Measurements from ENCODE around the gene KCNK17. TPM values are rescaled to one million over a fixed set of nuclear protein-coding genes. Genes with fewer than 3 reads are reported as not detected.
"Not testable (repeated sequence)": the region's sequence is repeated elsewhere in the genome, so short reads cannot be mapped to it uniquely, and the experiment has no call there.

Gene KCNK17
- total RNA-seq, 2 experiments from 2014 or later: not detected

- DNase-seq: no peak
These were observed 16.2 kb downstream of the KCNK17 start for GRCh38 chr6:39298061-39298460.

DNA sequence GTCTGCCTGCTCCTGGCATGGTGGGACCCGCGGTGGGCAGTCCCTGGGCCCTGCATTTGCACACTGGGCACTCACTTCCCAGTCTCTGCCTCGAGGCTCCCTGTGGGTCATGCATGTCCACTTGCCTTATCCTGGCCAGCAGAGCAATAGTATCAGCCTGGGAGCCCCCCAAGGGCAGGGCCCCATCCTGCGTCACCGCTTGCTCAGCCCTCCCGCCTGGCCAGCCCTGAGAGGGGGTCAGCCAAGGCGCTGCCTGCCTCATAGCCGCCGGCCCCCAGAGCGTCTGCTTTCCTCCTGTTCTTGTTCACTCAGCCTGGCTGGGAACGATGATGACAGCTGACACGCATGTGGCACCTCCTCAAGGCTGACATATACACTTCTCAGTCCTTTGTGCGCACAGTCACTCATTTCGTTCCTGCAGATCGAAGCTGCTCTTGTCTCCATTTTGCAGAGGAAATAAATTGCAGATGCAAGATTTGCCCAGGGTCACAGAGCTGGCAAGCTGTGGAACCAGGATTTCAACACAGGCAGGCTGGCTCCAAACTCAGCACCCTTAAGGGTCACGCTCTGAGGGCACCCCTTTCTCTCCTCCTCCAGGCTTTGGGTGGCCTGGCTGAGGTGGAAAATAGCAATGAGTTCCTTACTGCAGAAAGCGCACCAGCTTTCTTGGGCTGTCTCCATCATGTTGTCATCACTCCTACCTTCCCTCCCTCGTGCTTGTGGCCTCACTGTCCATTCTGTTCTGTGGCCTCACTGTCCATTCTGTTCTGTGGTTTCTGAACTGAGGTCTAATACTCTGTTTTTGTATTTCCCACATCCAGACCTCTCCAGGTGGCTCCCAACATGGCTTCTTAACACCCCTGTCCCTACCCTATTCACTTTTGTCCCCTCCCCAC, 17.2 kb downstream of the KCNK17 start:
- Mint-ChIP-seq H3K27me3 (peaks cover 5% of the 10 kb centered on the region), H3K36me3 (no peaks in the 10 kb centered on the region), H3K9me3 (no peaks in the 10 kb centered on the region), H3K27ac (no peak overlapping the region), H3K4me3 (no peak overlapping the region), H3K4me1 (no peaks in the 10 kb centered on the region)
- DNase-seq: no peak

More at GRCh38 chr6:39298061-39298460, 16.2 kb downstream of the KCNK17 start:
- H3K27me3 Mint-ChIP-seq: peaks cover 5% of the 10 kb centered on the region
- no peaks in the 10 kb centered on the region for H3K9me3 Mint-ChIP-seq
- peaks cover 4% of the 10 kb centered on the region for H3K4me1 Mint-ChIP-seq
- H3K4me3 Mint-ChIP-seq: no peak overlapping the region
- H3K27ac Mint-ChIP-seq: no peak overlapping the region
- H3K36me3 Mint-ChIP-seq: no peaks in the 10 kb centered on the region

- no peaks in the 10 kb centered on the region for H3K4me1 Mint-ChIP-seq
- peaks cover 5% of the 10 kb centered on the region for H3K27me3 Mint-ChIP-seq
- no peak overlapping the region for H3K27ac Mint-ChIP-seq
- no peaks in the 10 kb centered on the region for H3K36me3 Mint-ChIP-seq
- no peak for DNase-seq
- no peaks in the 10 kb centered on the region for H3K9me3 Mint-ChIP-seq
- no peak overlapping the region for H3K4me3 Mint-ChIP-seq
These were observed 18.6 kb downstream of the KCNK17 start for GRCh38 chr6:39295611-39296011.

- Mint-ChIP-seq H3K4me1 (no peaks in the 10 kb centered on the region), H3K36me3 (no peaks in the 10 kb centered on the region), H3K27ac (no peak overlapping the region), H3K4me3 (no peak overlapping the region), H3K9me3 (no peaks in the 10 kb centered on the region), H3K27me3 (peaks cover 5% of the 10 kb centered on the region)
- no peak for DNase-seq
These were observed 19.3 kb downstream of the KCNK17 start for GRCh38 chr6:39294899-39295298.

- peaks cover 5% of the 10 kb centered on the region for H3K27me3 Mint-ChIP-seq
- no peak overlapping the region for H3K4me3 Mint-ChIP-seq
- DNase-seq: no peak
- H3K36me3 Mint-ChIP-seq: no peaks in the 10 kb centered on the region
- H3K4me1 Mint-ChIP-seq: no peaks in the 10 kb centered on the region
- no peaks in the 10 kb centered on the region for H3K9me3 Mint-ChIP-seq
- H3K27ac Mint-ChIP-seq: no peak overlapping the region
These were observed 20.1 kb downstream of the KCNK17 start for GRCh38 chr6:39294133-39294532.

DNA sequence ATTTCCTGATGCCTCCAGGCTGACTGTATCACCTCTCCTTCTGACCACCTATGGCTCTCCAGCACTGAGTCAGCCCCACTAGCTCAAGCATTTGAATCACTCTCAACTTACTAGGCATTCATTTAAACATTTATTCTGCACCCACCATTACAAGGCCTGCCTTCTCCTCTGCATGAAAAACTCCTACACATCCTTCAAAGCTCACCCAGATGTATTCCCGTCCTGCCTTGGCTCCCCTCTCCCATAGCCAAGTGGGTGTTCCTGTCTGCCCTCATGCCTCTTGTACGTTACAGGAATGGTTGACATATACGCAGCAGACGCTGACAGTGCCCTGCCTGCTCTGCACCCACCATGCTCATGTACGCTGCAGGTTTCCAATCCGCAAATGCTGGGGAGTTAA, 21.6 kb downstream of the KCNK17 start:
- DNase-seq: no peak
- peaks cover 5% of the 10 kb centered on the region for H3K27me3 Mint-ChIP-seq

DNA sequence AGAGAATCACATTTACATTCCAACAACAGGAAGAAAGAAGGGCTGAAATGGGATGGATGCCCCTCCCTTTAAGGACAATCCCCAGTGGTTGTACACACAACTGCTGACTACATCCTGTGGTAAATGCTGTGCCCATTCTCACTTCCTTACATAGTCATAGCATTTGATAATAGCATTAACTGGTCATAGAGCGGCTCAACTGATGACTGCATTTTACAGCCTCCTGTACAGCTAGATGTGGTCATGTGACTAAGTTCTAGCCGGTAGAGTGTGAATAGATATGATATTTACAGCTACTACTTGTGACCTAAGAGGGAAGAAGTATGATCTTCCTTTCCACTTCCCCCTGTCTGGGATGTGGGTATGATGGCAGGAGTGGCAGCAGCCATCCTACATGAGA, 24.7 kb downstream of the KCNK17 start:
- H3K27me3 Mint-ChIP-seq: peaks cover 5% of the 10 kb centered on the region
- H3K4me1 Mint-ChIP-seq: no peaks in the 10 kb centered on the region
- no peak overlapping the region for H3K27ac Mint-ChIP-seq
- H3K9me3 Mint-ChIP-seq: no peaks in the 10 kb centered on the region
- H3K4me3 Mint-ChIP-seq: no peak overlapping the region
- no peaks in the 10 kb centered on the region for H3K36me3 Mint-ChIP-seq
- DNase-seq: no peak

More for the DNA sequence above, 21.6 kb downstream of the KCNK17 start:
- Mint-ChIP-seq H3K27ac (no peak overlapping the region), H3K4me3 (no peak overlapping the region), H3K36me3 (no peaks in the 10 kb centered on the region), H3K9me3 (no peaks in the 10 kb centered on the region), H3K4me1 (no peaks in the 10 kb centered on the region)

DNA sequence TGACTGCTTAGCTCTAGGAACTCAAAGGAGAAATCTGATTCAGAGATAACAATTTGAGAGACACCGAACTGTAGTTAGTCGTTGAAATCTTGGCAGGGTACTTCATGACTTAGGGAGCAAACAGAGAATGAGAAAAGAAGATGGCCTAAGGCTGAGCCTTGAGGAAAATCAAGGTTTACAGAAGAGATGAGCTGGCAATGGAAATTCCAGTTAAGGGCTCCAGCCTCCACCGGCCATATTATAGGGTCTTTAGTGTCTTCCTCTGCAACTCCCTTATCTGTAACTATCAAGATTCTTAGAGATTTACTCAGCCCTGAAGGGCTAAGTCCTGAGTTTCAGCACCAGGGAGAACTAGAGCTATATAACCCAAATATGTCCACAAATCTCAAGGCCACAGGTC, 26.6 kb downstream of the KCNK17 start:
- no peak for DNase-seq
- Mint-ChIP-seq H3K9me3 (no peaks in the 10 kb centered on the region), H3K4me1 (no peaks in the 10 kb centered on the region), H3K27me3 (peaks cover 4% of the 10 kb centered on the region), H3K27ac (no peak overlapping the region), H3K4me3 (no peak overlapping the region), H3K36me3 (no peaks in the 10 kb centered on the region)

GRCh38 chr6:39286596-39286995, 27.6 kb downstream of the KCNK17 start:
- H3K4me1 Mint-ChIP-seq, H3K27me3 Mint-ChIP-seq, DNase-seq, H3K9me3 Mint-ChIP-seq, H3K36me3 Mint-ChIP-seq, H3K4me3 Mint-ChIP-seq, H3K27ac Mint-ChIP-seq: not testable (repeated sequence)

DNA sequence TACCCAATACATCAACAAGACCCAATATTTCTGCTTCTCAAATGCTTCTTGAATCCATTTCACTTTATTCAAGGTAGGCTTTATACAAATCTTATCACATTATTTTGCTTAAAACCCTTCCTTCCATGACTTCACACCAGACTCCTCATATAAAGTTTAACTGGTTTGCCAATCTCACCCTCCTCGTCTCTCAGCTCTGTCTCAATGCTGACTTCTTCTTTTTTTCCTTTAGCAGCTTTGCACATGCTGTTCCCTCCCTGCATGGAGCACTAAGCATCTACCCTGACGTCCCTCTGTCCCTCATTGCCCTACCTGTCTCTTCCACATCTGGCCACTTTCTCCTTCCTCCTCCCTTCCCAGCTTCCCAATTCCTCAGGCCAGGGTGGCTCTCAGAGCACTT, 31.4 kb downstream of the KCNK17 start:
- no peaks in the 10 kb centered on the region for H3K9me3 Mint-ChIP-seq
- H3K27me3 Mint-ChIP-seq: peaks cover 4% of the 10 kb centered on the region
- DNase-seq: no peak
- H3K27ac Mint-ChIP-seq: no peak overlapping the region
- no peaks in the 10 kb centered on the region for H3K4me1 Mint-ChIP-seq
- H3K4me3 Mint-ChIP-seq: no peak overlapping the region
- no peaks in the 10 kb centered on the region for H3K36me3 Mint-ChIP-seq

DNA sequence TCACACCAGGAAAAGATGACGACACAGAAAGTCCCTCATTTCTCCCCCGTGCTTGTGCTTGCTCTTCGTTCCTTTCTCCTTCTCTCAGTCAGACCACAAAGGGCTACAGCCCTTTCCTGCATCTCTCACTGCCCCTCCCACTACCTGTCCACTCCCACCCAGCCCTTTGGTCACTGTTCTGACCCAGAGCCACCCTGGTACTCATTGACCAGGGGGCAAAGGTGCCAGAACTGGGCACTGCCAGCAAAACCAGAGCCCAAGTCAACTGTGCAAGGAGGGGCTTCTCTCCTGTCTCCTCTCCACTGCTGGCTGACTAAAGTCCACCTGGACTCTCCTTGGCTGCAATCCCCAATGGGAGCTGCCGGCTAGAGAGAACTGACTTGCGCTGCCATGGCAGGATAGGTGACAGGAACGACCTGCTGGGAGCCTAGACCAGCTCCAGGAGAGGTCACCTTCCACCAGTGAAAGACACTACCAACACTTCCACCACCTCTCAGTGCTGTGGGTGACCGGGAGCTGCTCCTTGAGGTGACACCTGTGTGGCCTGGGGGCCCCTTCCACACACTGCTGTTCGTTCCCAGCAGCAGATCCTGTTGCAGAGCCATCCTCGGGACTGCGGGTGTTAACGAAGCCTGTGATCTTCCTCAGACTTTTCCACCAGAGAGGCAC, 32.8 kb downstream of the KCNK17 start:
- no peaks in the 10 kb centered on the region for H3K36me3 Mint-ChIP-seq
- no peak overlapping the region for H3K4me3 Mint-ChIP-seq
- no peak overlapping the region for H3K27ac Mint-ChIP-seq
- H3K27me3 Mint-ChIP-seq: peaks cover 4% of the 10 kb centered on the region
- no peak for DNase-seq
- H3K9me3 Mint-ChIP-seq: no peaks in the 10 kb centered on the region
- no peaks in the 10 kb centered on the region for H3K4me1 Mint-ChIP-seq

GRCh38 chr6:39280247-39280731, 33.9 kb downstream of the KCNK17 start:
- H3K36me3 Mint-ChIP-seq: no peaks in the 10 kb centered on the region
- H3K27ac Mint-ChIP-seq: no peak overlapping the region
- no peak for DNase-seq
- H3K27me3 Mint-ChIP-seq: peaks cover 7% of the 10 kb centered on the region
- H3K4me1 Mint-ChIP-seq: no peaks in the 10 kb centered on the region
- no peaks in the 10 kb centered on the region for H3K9me3 Mint-ChIP-seq
- H3K4me3 Mint-ChIP-seq: no peak overlapping the region

DNA sequence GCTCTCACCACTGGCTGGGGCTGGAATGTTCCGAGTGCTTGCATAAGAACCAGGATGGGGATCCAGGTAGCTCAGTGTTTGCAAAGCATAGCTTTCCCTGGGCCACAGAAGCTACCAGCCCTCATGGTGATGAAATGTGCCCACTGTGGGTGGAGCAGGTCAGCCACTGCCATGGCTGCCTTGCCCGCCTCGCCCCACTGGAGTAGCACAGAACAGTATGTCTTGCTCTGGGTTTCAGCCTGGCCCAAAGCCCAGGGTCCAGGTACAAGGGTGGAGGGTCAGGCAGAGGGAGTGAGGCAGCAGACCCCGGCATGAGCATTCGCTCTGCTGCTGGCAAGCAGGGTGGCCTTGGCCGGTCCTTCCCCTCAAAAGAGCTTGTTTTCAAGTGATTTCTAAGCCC, 34.7 kb downstream of the KCNK17 start:
- H3K9me3 Mint-ChIP-seq: no peaks in the 10 kb centered on the region
- DNase-seq: no peak
- H3K27me3 Mint-ChIP-seq: peaks cover 7% of the 10 kb centered on the region
- no peaks in the 10 kb centered on the region for H3K36me3 Mint-ChIP-seq
- H3K27ac Mint-ChIP-seq: no peak overlapping the region
- H3K4me3 Mint-ChIP-seq: no peak overlapping the region
- no peaks in the 10 kb centered on the region for H3K4me1 Mint-ChIP-seq

GRCh38 chr6:39276379-39276995, 37.7 kb downstream of the KCNK17 start:
- H3K9me3 Mint-ChIP-seq: no peaks in the 10 kb centered on the region
- peaks cover 2% of the 10 kb centered on the region for H3K27me3 Mint-ChIP-seq
- H3K27ac Mint-ChIP-seq: no peak overlapping the region
- no peaks in the 10 kb centered on the region for H3K4me1 Mint-ChIP-seq
- H3K36me3 Mint-ChIP-seq: no peaks in the 10 kb centered on the region
- DNase-seq: no peak
- no peak overlapping the region for H3K4me3 Mint-ChIP-seq

- Mint-ChIP-seq H3K4me1 (no peaks in the 10 kb centered on the region), H3K27me3 (peaks cover 2% of the 10 kb centered on the region), H3K27ac (no peak overlapping the region), H3K9me3 (no peaks in the 10 kb centered on the region), H3K4me3 (no peak overlapping the region), H3K36me3 (no peaks in the 10 kb centered on the region)
- DNase-seq: no peak
These were observed 39.3 kb downstream of the KCNK17 start for GRCh38 chr6:39274903-39275302.
